Lower leg skin (tissue), 4 donors: ENCODE measurements around the gene RETSAT. TPM values are rescaled to one million over a fixed set of nuclear protein-coding genes. Genes with fewer than 3 reads are reported as not detected.
A peak's percentile ranks its signal among the peaks of the same experiment; 100 is the strongest.
"Not testable (repeated sequence)": the region's sequence is repeated elsewhere in the genome, so short reads cannot be mapped to it uniquely, and the experiment has no call there.

Experiments
- DNase-seq, 2 donors: peaks; one replicate each; pipeline ENCODE4 v3.0.0-alpha.2; 2019; ENCODE audit warnings: low spot score in 2 of 2
- H3K4me3 ChIP-seq: fragments of 200-600 bp; sonication (generic); 2 replicates; pipeline ENCODE4 v1.5.1; 2017; ENCODE audit warnings: mild to moderate bottlenecking, low read depth; ENCODE audit not compliant: poor library complexity, severe bottlenecking
- POLR2A ChIP-seq, 2 donors: fragments of 450-650 bp; IDR thresholded peaks; one replicate each; pipeline ENCODE4 v1.6.1; 2016 to 2017; ENCODE audit warnings: antibody characterized with exemption in 2 of 2, mild to moderate bottlenecking in 1 of 2, moderate library complexity in 1 of 2
- WGBS, 2 donors: methylation state at CpG; one replicate each; pipeline ENCODE4 v1.1.5; 2018; 5-methylcytosine and 5-hydroxymethylcytosine counted together
- intact Hi-C: fragments of 100-400 bp; cut with DNase I; formaldehyde crosslinking; loops from one replicate; pipeline ENCODE4 v1.15.0; 2023; ENCODE audit warnings: low total_unique reads
- total RNA-seq, 4 donors: library from RNA; depleted of rRNA; stranded (reverse); fragments of >200 nt; gene quantifications; one replicate each; pipeline ENCODE4 v1.1.0, GENCODE V29; 2016
- TF ChIP-seq, protein P1 (sequence below), 3 donors: fragments of 450-650 bp; IDR thresholded peaks; one replicate each; pipeline ENCODE4 v1.5.1; 2016; ENCODE audit warnings: antibody characterized with exemption in 3 of 3, mild to moderate bottlenecking in 3 of 3, moderate library complexity in 2 of 3

Gene RETSAT
- total RNA-seq, 4 donors from 2014 or later, result 86.2 to 121 (median 101) TPM

- TF ChIP-seq POLR2A (IDR thresholded peaks at IDR 0.05), result no peak
- TF ChIP-seq, protein P1, sequence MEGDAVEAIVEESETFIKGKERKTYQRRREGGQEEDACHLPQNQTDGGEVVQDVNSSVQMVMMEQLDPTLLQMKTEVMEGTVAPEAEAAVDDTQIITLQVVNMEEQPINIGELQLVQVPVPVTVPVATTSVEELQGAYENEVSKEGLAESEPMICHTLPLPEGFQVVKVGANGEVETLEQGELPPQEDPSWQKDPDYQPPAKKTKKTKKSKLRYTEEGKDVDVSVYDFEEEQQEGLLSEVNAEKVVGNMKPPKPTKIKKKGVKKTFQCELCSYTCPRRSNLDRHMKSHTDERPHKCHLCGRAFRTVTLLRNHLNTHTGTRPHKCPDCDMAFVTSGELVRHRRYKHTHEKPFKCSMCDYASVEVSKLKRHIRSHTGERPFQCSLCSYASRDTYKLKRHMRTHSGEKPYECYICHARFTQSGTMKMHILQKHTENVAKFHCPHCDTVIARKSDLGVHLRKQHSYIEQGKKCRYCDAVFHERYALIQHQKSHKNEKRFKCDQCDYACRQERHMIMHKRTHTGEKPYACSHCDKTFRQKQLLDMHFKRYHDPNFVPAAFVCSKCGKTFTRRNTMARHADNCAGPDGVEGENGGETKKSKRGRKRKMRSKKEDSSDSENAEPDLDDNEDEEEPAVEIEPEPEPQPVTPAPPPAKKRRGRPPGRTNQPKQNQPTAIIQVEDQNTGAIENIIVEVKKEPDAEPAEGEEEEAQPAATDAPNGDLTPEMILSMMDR (IDR thresholded peaks at IDR 0.05), result no peak
- WGBS, 2 donors, result 46 to 60% methylated on average over 2 of the region's 2 CpGs
- no peak for DNase-seq
- H3K4me3 ChIP-seq, result no peak overlapping the region
- intact Hi-C loops, result no loop called here
Measured at GRCh38 chr2:85334928-85335327, 19.4 kb downstream of the RETSAT start.

GRCh38 chr2:85333877-85334276, 20.5 kb downstream of the RETSAT start:
- H3K4me3 ChIP-seq, intact Hi-C loops, DNase-seq: not testable (repeated sequence)
- WGBS, 2 donors, result 93 to 96% methylated on average over 4 of the region's 4 CpGs

GRCh38 chr2:85330839-85331636, 23.3 kb downstream of the RETSAT start:
- TF ChIP-seq, protein P1 (IDR thresholded peaks at IDR 0.05), result no peak
- no peak for TF ChIP-seq POLR2A (IDR thresholded peaks at IDR 0.05)
- 84 to 85% methylated on average over 13 of the region's 13 CpGs for WGBS, 2 donors
- no peak for DNase-seq
- intact Hi-C loops, result no loop called here
- no peak overlapping the region for H3K4me3 ChIP-seq

- DNase-seq, H3K4me3 ChIP-seq, intact Hi-C loops: not testable (repeated sequence)
- 68 to 84% methylated on average over 3 of the region's 3 CpGs for WGBS, 2 donors
Measured at GRCh38 chr2:85329701-85330100, 24.6 kb downstream of the RETSAT start.

DNA sequence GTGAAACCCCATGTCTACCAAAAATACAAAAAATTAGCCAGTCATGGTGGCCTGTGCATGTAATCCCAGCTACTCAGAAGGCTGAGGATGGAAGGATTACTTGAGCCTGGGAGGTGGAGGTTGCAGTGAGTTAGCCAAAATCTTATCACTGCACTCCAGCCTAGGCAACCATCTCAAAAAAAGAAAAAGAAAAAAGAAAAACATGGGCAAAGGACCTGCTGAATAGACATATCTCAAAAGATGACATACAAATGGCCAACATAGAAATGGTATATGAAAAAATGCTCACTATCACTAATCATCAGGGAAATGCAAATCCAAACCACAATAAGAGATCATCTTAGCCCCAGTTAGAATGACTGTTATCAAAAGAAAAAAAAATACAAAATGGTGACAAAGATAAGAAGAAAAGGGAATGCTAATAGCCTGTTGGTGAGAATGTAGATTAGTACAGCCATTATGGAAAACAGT, 25.1 kb downstream of the RETSAT start:
- no peak for DNase-seq
- TF ChIP-seq POLR2A (IDR thresholded peaks at IDR 0.05), result no peak
- TF ChIP-seq, protein P1 (IDR thresholded peaks at IDR 0.05), result no peak
- intact Hi-C loops, result no loop called here

DNA sequence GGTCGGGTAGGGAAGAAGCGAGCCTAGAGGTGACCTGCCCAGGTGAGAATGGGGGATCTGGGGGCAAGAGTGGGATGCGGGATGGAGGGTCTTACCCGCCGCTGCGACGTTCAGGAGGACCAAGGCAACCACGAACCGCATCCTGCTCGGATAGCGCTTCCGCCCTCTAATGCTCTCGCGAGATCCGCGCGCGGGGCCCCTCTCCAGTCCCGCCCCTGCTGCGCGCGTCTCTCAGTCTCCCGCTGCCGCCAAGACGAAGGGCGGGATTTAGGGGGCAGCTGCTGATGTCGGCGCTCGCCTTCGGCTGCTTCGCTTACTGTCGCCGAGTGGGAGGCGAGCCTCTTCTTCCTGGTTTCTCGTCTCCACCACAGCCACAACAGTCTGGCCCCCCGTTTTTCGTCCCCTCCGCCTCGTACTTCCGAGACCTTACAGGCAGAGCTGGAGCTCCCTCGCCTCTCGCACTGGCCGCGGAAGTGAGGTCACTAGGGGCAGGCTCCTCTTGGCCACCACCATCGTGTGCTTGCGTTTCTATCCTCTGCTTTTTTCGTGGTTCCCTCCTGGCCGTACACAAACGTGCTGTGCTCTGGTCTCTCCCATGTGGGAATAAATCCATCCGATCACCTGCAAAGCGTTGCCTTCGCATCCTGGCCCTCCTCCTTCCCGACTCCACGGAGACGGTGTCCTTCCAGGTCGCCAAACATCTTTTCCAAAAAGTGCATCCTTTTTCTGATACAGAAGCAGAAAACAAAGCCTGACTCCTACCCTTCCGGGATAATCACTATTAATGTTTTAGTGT, 26.3 kb downstream of the RETSAT start, which contains the start of gene TGOLN2:
TGOLN2 (minus strand) TSS at position 168 of the 796 bp plus-strand sequence; CDS start at position 141, 27 bp downstream.
- DNase-seq, result peak; percentile 90 to 98
- intact Hi-C loops, result no loop called here
- WGBS, 2 donors, result 0 to 1% methylated on average over 41 to 57 of the region's 57 CpGs
- peak within 1 kb of the TSS; percentile 66 for H3K4me3 ChIP-seq
- peak in 1 of 2 donors; percentile 90 for TF ChIP-seq POLR2A (IDR thresholded peaks at IDR 0.05)
- TF ChIP-seq, protein P1 (IDR thresholded peaks at IDR 0.05), result no peak

More for the DNA sequence above, 25.1 kb downstream of the RETSAT start:
- no peak overlapping the region for H3K4me3 ChIP-seq
